ENCODE data around the gene FAM174B. TPM values are rescaled to one million over a fixed set of nuclear protein-coding genes. Genes with fewer than 3 reads are reported as not detected.

The FAM174B gene
- total RNA-seq, 1 experiment from 2014 or later, result 0.30 TPM

GRCh38 chr15:92574566-92574965 is 81.0 kb downstream of the FAM174B start:
- BruUV-seq (replicated peaks), result no TSS peak
- H3K79me2 ChIP-seq (ENCODE audit: insufficient read depth, low read length), result no peaks in the 10 kb centered on the region
- POLR2A ChIA-PET, result no interaction called here
- no peak overlapping the region for H3K4me2 ChIP-seq (ENCODE audit: low read length)
- TF ChIP-seq EGR1 (IDR thresholded peaks at IDR 0.05; ENCODE audit: low read depth) (no peak), ZBTB33 (IDR thresholded peaks at IDR 0.05; ENCODE audit: extremely low read depth, insufficient replicate concordance, low read length) (no peak), MAX (IDR thresholded peaks at IDR 0.05) (no peak), CEBPB (IDR thresholded peaks at IDR 0.05; ENCODE audit: low read depth) (no peak)
- TF ChIP-seq, protein P1, sequence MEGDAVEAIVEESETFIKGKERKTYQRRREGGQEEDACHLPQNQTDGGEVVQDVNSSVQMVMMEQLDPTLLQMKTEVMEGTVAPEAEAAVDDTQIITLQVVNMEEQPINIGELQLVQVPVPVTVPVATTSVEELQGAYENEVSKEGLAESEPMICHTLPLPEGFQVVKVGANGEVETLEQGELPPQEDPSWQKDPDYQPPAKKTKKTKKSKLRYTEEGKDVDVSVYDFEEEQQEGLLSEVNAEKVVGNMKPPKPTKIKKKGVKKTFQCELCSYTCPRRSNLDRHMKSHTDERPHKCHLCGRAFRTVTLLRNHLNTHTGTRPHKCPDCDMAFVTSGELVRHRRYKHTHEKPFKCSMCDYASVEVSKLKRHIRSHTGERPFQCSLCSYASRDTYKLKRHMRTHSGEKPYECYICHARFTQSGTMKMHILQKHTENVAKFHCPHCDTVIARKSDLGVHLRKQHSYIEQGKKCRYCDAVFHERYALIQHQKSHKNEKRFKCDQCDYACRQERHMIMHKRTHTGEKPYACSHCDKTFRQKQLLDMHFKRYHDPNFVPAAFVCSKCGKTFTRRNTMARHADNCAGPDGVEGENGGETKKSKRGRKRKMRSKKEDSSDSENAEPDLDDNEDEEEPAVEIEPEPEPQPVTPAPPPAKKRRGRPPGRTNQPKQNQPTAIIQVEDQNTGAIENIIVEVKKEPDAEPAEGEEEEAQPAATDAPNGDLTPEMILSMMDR (IDR thresholded peaks at IDR 0.05 in 2 of 3, conservative IDR thresholded peaks at IDR 0.05 in 1 of 3; ENCODE audit: borderline replicate concordance in 1 of 3, insufficient read depth in 1 of 3, low read depth in 2 of 3, low read length in 2 of 3), result no peak
- RAD21 ChIA-PET (ENCODE audit: low non-redundant PET in 1 of 2, low total read pairs in 2 of 2, uncharacterized antibody in 2 of 2, unreplicated experiment in 2 of 2), result no interaction called here
- H4K20me1 ChIP-seq (ENCODE audit: insufficient read depth), result no peaks in the 10 kb centered on the region
- CTCF ChIA-PET, result no interaction called here
- no peaks in the 10 kb centered on the region for H3K9me2 ChIP-seq (ENCODE audit: insufficient read depth)
- no peak for ATAC-seq
- no peaks in the 10 kb centered on the region for H3K4me1 ChIP-seq (ENCODE audit: control insufficient read depth in 1 of 2, insufficient read depth in 2 of 2, low read length in 2 of 2)
- no peak overlapping the region for H3K9ac ChIP-seq (ENCODE audit: low read length)
- peaks cover 65% of the 10 kb centered on the region for H3K27me3 ChIP-seq (ENCODE audit: insufficient read depth, low read length)
- H3K4me3 ChIP-seq (replicated peaks in 1 of 2; ENCODE audit: low read depth in 1 of 2, low read length in 2 of 2), result no peak overlapping the region
- DNase-seq (ENCODE audit: low read depth, low spot score), result no peak
- H3K9me3 ChIP-seq (ENCODE audit: control insufficient read depth in 1 of 2, insufficient read depth in 1 of 2, low read depth in 1 of 2, low read length in 2 of 2), result no peaks in the 10 kb centered on the region
- no peak overlapping the region for H3K27ac ChIP-seq (ENCODE audit: low read depth, low read length)
- no peak overlapping the region for H2AFZ ChIP-seq (ENCODE audit: low read depth, low read length, poor library complexity, severe bottlenecking)
- intact Hi-C loops (cut with micrococcal nuclease), result no loop called here
- H3K36me3 ChIP-seq (ENCODE audit: control insufficient read depth in 1 of 2, insufficient read depth in 2 of 2, low read length in 2 of 2), result no peaks in the 10 kb centered on the region

Data from HCT116 (cell line).